WTC11 (cell line): Measurements from ENCODE around the gene BNC1. TPM values are rescaled to one million over a fixed set of nuclear protein-coding genes. Genes with fewer than 3 reads are reported as not detected.

Experiments used
- ATAC-seq: fragments of 200-7000 bp; cut with Tn5 transposase; 2 replicates; pipeline ENCODE4 v1.10.0; 2021; ENCODE audit warnings: mild to moderate bottlenecking, moderate library complexity
- CTCF ChIA-PET: fragments of 300-600 bp; sonication (Branson Sonifier 250); formaldehyde crosslinking; loops from one replicate; lab custom pipeline; 2021; ENCODE audit warnings: antibody characterized with exemption; lab: Charles Lee
- POLR2A ChIA-PET: fragments of 350-600 bp; sonication (Branson Sonifier 250); formaldehyde crosslinking; loops from one replicate; lab custom pipeline; 2021; ENCODE audit warnings: antibody characterized with exemption; lab: Charles Lee
- DNase-seq: peaks from one replicate; pipeline ENCODE4 v3.0.0; 2021; ENCODE audit warnings: low spot score
- H3K27ac Mint-ChIP-seq: 2 replicates; pipeline ENCODE4 v1.8.0; 2021; ENCODE audit warnings: mixed read lengths
- H3K27me3 Mint-ChIP-seq: 2 replicates; pipeline ENCODE4 v1.8.0; 2021; ENCODE audit warnings: low read depth, mild to moderate bottlenecking, moderate library complexity, mixed read lengths
- H3K36me3 Mint-ChIP-seq: 2 replicates; pipeline ENCODE4 v1.8.0; 2021; ENCODE audit warnings: mixed read lengths
- H3K4me1 Mint-ChIP-seq: 2 replicates; pipeline ENCODE4 v1.8.0; 2022; ENCODE audit warnings: mixed read lengths
- H3K4me3 Mint-ChIP-seq: 2 replicates; pipeline ENCODE4 v1.8.0; 2021; ENCODE audit warnings: mild to moderate bottlenecking, moderate library complexity, mixed read lengths
- H3K9me3 Mint-ChIP-seq: 2 replicates; pipeline ENCODE4 v1.8.0; 2021; ENCODE audit warnings: mixed read lengths
- ATF1 ChIP-seq: sonication (generic); formaldehyde crosslinking; IDR thresholded peaks from 2 replicates; pipeline ENCODE4 v1.8.1; 2023; ENCODE audit warnings: mild to moderate bottlenecking, moderate library complexity, missing genetic modification reagents
- CREB1 ChIP-seq: sonication (generic); formaldehyde crosslinking; IDR thresholded peaks from 2 replicates; pipeline ENCODE4 v1.8.0; 2023; ENCODE audit warnings: mild to moderate bottlenecking, missing genetic modification reagents
- ETV6 ChIP-seq: sonication (generic); formaldehyde crosslinking; IDR thresholded peaks from 2 replicates; pipeline ENCODE4 v1.8.1; 2022; ENCODE audit warnings: mild to moderate bottlenecking, missing genetic modification reagents
- FOXJ3 ChIP-seq: sonication (generic); formaldehyde crosslinking; IDR thresholded peaks from 2 replicates; pipeline ENCODE4 v1.9.0; 2021; ENCODE audit warnings: missing genetic modification reagents, mild to moderate bottlenecking, borderline replicate concordance
- GABPB1 ChIP-seq: sonication (generic); formaldehyde crosslinking; IDR thresholded peaks from 2 replicates; pipeline ENCODE4 v1.8.1; 2023; ENCODE audit warnings: mild to moderate bottlenecking, missing genetic modification reagents
- GRHL2 ChIP-seq: fragments of 250-450 bp; sonication (Bioruptor Pico); IDR thresholded peaks from 2 replicates; pipeline ENCODE4 v1.8.0; 2022; ENCODE audit warnings: mild to moderate bottlenecking, moderate library complexity; ENCODE audit not compliant: insufficient replicate concordance, severe bottlenecking
- NFE2L1 ChIP-seq: sonication (generic); formaldehyde crosslinking; IDR thresholded peaks from 2 replicates; pipeline ENCODE4 v1.8.1; 2023; ENCODE audit warnings: missing genetic modification reagents
- NR1H2 ChIP-seq: sonication (generic); formaldehyde crosslinking; IDR thresholded peaks from 2 replicates; pipeline ENCODE4 v1.9.0; 2021; ENCODE audit warnings: mild to moderate bottlenecking, moderate library complexity, missing genetic modification reagents
- OVOL2 ChIP-seq: fragments of 250-450 bp; sonication (Bioruptor Pico); IDR thresholded peaks from 2 replicates; pipeline ENCODE4 v1.9.0; 2021; ENCODE audit warnings: mild to moderate bottlenecking, borderline replicate concordance
- SMAD4 ChIP-seq: sonication (generic); formaldehyde crosslinking; IDR thresholded peaks from 2 replicates; pipeline ENCODE4 v1.8.0; 2022; ENCODE audit warnings: mild to moderate bottlenecking, missing genetic modification reagents
- TEAD4 ChIP-seq: sonication (generic); formaldehyde crosslinking; IDR thresholded peaks from 2 replicates; pipeline ENCODE4 v1.8.0; 2022; ENCODE audit warnings: mild to moderate bottlenecking, missing genetic modification reagents
- ZNF121 ChIP-seq: sonication (generic); formaldehyde crosslinking; IDR thresholded peaks from 2 replicates; pipeline ENCODE4 v1.8.0; 2023; ENCODE audit warnings: missing genetic modification reagents
- ZNF317 ChIP-seq: sonication (generic); formaldehyde crosslinking; IDR thresholded peaks from 2 replicates; pipeline ENCODE4 v1.8.1; 2023; ENCODE audit warnings: low read depth, mild to moderate bottlenecking, moderate library complexity, missing genetic modification reagents, borderline replicate concordance
- total RNA-seq: library from RNA; stranded (reverse); gene quantifications from 3 replicates; pipeline ENCODE4 v1.2.3, GENCODE V29; 2021
- TF ChIP-seq, protein P1 (sequence below): sonication (generic); formaldehyde crosslinking; IDR thresholded peaks from 2 replicates; pipeline ENCODE4 v1.8.1; 2023; ENCODE audit warnings: mild to moderate bottlenecking, missing genetic modification reagents, moderate library complexity
- TF ChIP-seq, protein P2 (sequence below): sonication (generic); formaldehyde crosslinking; IDR thresholded peaks from 2 replicates; pipeline ENCODE4 v1.8.1; 2022; ENCODE audit warnings: mild to moderate bottlenecking, moderate library complexity, missing genetic modification reagents
- TF ChIP-seq, protein P3 (sequence below): fragments of 250-450 bp; sonication (Bioruptor Pico); IDR thresholded peaks from 2 replicates; pipeline ENCODE4 v2.1.2; 2022; ENCODE audit warnings: mild to moderate bottlenecking, moderate library complexity
- TF ChIP-seq, protein P4 (sequence below): sonication (generic); formaldehyde crosslinking; IDR thresholded peaks from 2 replicates; pipeline ENCODE4 v1.8.1; 2023; ENCODE audit warnings: mild to moderate bottlenecking, missing genetic modification reagents
- TF ChIP-seq, protein P5 (sequence below): fragments of 250-450 bp; sonication (Bioruptor Pico); IDR thresholded peaks from 2 replicates; pipeline ENCODE4 v1.8.0; 2021; ENCODE audit warnings: mild to moderate bottlenecking
- TF ChIP-seq, protein P6 (sequence below): sonication (generic); formaldehyde crosslinking; IDR thresholded peaks from 2 replicates; pipeline ENCODE4 v1.8.1; 2022; ENCODE audit warnings: mild to moderate bottlenecking, missing genetic modification reagents, moderate library complexity, borderline replicate concordance

The BNC1 gene
- total RNA-seq, 1 experiment from 2014 or later: 0.11 TPM

DNA sequence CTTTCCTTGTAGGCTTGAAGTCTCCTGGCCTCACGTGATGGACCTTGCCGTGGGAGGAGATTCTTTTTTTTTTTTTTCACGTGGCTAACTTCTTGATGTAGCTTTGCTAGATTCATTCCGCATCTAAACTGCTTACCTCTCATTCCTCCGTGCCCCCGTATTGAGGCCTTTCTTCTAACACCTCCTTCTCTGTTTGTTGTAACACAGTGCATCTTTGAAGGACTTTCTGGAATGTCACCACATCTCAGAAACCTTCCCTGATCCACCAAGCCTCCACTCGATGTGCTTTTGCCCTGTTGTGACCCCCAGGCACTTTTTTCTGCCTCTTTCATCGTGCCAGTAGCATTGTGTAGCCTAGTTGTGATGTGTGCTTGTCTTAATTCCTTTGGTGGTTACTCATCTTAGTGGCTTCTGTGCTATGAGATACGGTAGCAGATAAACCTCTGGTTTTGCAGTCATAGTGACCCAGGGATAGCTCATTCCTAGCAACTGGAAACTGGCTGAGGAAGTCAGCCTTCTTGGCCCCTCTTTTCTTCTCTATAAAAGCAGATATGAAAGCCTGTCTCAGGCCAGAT is 1.6 kb upstream of the BNC1 start (continued):
- TF ChIP-seq, protein P1, sequence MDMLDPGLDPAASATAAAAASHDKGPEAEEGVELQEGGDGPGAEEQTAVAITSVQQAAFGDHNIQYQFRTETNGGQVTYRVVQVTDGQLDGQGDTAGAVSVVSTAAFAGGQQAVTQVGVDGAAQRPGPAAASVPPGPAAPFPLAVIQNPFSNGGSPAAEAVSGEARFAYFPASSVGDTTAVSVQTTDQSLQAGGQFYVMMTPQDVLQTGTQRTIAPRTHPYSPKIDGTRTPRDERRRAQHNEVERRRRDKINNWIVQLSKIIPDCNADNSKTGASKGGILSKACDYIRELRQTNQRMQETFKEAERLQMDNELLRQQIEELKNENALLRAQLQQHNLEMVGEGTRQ: no peak

DNA sequence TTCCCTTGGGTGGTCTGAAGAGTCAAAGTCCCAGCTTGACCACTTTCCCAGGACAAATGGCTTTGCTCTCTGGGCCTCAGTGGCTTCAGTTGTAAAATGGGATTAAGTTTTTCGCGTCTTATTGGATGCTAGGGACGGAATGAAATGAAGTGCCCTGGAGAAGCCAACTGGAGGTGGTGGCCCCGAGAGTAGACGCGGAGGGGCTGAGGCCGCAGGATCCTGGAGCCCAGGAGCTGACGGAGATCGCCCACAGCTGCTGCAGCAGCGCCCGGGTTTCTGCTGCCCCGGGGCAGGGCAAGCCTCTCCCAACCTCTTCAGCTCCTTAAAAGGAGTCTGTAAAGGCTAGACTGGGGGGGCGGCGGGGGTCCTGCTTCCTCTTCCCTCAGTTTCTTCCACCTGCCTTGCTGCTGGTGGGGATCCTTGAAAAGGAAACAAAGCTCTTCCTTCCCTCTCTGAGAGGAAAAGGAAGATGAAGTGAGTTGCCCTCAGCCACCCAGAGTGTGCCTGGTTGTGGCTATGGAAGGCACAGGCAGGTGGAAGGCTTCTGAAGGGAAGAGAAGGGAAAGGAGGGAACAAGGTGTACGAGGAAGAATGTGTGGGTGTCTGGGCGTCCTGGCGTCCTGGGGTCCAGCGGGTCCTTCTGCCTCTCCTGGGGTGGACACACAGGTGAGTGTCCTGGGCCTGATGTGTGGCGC is 967 bp upstream of the BNC1 start:
- H3K27ac Mint-ChIP-seq: no peak overlapping the region
- H3K36me3 Mint-ChIP-seq: no peaks in the 10 kb centered on the region
- TF ChIP-seq, protein P2, sequence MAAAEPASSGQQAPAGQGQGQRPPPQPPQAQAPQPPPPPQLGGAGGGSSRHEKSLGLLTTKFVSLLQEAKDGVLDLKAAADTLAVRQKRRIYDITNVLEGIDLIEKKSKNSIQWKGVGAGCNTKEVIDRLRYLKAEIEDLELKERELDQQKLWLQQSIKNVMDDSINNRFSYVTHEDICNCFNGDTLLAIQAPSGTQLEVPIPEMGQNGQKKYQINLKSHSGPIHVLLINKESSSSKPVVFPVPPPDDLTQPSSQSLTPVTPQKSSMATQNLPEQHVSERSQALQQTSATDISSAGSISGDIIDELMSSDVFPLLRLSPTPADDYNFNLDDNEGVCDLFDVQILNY (CRISPR knock-in tag): no peak
- no peak for TF ChIP-seq ZNF317 (CRISPR knock-in tag)
- TF ChIP-seq, all 79 proteins: peak for 0
- peaks cover 10% of the 10 kb centered on the region; the same call in 1 of the 2 replicates for H3K4me1 Mint-ChIP-seq
- CTCF ChIA-PET: interaction anchor here (0.6 to 1.1 kb wide), 5 partner anchors 37 to 1351 kb away, joined by 3 to 4 read pairs (median 3); no protein-coding TSS in a partner anchor
- peaks cover 7% of the 10 kb centered on the region for H3K9me3 Mint-ChIP-seq
- H3K4me3 Mint-ChIP-seq: peak overlapping the region; percentile 68
- peaks cover 70% of the 10 kb centered on the region for H3K27me3 Mint-ChIP-seq
- DNase-seq (peak; percentile 17), ATAC-seq (peak; percentile 11; the same call in 1 of the 2 replicates)
- POLR2A ChIA-PET: interaction anchor here (0.6 to 0.7 kb wide), 2 partner anchors 9 to 83 kb away, joined by 3 to 6 read pairs; no protein-coding TSS in a partner anchor

DNA sequence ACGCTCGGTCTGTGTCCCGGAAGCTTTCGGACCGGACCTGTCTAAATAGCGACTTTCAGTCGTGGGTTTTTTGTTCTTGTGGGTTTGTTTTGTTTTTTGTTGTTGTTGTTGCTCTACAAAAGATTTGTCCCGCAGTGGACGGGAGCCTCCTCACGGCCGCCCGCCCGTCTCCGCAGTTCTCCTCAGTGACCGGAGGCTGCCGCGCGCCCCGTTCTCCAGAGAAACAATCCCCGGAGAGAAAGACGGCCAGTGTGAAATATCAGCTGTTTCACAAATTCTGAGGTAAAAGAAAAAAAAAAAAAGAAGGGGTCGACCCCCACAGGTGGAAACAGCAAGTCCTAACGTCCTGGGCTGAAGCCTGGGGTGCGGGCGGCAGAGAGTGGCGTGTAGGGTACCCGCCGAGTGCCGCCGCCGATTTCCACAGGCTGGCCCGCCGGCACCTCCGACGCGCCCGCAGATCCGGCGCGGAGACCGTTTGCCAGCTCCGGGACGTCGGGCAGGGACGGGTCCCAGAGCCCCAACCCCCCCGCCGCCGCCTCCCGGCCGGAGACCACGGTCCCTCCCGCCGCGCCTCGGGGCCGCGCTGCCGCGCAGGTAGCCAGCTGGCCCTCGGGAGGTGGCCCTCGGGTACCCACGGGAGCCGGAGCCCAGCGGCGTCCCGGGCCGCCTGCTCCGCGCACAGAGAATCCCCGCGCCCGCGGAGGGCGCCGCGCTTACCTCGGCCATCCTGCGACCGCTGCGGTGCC is 478 bp downstream of the BNC1 start:
- Mint-ChIP-seq H3K4me3 (peak overlapping the region; percentile 82), H3K27ac (no peak overlapping the region), H3K9me3 (no peaks in the 10 kb centered on the region), H3K4me1 (peaks cover 10% of the 10 kb centered on the region; the same call in 1 of the 2 replicates), H3K36me3 (no peaks in the 10 kb centered on the region), H3K27me3 (peaks cover 79% of the 10 kb centered on the region)
- CTCF ChIA-PET: interaction anchor here (1.0 to 1.3 kb wide), 4 partner anchors 36 to 273 kb away, joined by 3 read pairs; partner anchors contain the start of gene C15orf40
- peak; percentile 16 for DNase-seq
- ATAC-seq: peak; percentile 9
- POLR2A ChIA-PET: no interaction called here
- TF ChIP-seq ETV6 (CRISPR knock-in tag): no peak
- no peak for TF ChIP-seq GRHL2
- TF ChIP-seq, protein P1: no peak
- TF ChIP-seq, protein P3, sequence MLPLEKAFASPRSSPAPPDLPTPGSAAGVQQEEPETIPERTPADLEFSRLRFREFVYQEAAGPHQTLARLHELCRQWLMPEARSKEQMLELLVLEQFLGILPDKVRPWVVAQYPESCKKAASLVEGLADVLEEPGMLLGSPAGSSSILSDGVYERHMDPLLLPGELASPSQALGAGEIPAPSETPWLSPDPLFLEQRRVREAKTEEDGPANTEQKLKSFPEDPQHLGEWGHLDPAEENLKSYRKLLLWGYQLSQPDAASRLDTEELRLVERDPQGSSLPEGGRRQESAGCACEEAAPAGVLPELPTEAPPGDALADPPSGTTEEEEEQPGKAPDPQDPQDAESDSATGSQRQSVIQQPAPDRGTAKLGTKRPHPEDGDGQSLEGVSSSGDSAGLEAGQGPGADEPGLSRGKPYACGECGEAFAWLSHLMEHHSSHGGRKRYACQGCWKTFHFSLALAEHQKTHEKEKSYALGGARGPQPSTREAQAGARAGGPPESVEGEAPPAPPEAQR (CRISPR knock-in tag): no peak
- TF ChIP-seq OVOL2 (CRISPR knock-in tag): no peak
- no peak for TF ChIP-seq CREB1 (CRISPR knock-in tag)
- no peak for TF ChIP-seq ATF1
- TF ChIP-seq NFE2L1: no peak
- no peak for TF ChIP-seq SMAD4 (CRISPR knock-in tag)
- TF ChIP-seq ZNF121 (CRISPR knock-in tag): no peak
- no peak for TF ChIP-seq GABPB1 (CRISPR knock-in tag)
- no peak for TF ChIP-seq NR1H2 (CRISPR knock-in tag)
- TF ChIP-seq, protein P4, sequence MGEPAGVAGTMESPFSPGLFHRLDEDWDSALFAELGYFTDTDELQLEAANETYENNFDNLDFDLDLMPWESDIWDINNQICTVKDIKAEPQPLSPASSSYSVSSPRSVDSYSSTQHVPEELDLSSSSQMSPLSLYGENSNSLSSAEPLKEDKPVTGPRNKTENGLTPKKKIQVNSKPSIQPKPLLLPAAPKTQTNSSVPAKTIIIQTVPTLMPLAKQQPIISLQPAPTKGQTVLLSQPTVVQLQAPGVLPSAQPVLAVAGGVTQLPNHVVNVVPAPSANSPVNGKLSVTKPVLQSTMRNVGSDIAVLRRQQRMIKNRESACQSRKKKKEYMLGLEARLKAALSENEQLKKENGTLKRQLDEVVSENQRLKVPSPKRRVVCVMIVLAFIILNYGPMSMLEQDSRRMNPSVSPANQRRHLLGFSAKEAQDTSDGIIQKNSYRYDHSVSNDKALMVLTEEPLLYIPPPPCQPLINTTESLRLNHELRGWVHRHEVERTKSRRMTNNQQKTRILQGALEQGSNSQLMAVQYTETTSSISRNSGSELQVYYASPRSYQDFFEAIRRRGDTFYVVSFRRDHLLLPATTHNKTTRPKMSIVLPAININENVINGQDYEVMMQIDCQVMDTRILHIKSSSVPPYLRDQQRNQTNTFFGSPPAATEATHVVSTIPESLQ: no peak
- TF ChIP-seq, protein P5, sequence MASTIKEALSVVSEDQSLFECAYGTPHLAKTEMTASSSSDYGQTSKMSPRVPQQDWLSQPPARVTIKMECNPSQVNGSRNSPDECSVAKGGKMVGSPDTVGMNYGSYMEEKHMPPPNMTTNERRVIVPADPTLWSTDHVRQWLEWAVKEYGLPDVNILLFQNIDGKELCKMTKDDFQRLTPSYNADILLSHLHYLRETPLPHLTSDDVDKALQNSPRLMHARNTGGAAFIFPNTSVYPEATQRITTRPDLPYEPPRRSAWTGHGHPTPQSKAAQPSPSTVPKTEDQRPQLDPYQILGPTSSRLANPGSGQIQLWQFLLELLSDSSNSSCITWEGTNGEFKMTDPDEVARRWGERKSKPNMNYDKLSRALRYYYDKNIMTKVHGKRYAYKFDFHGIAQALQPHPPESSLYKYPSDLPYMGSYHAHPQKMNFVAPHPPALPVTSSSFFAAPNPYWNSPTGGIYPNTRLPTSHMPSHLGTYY (CRISPR knock-in tag): no peak
- TF ChIP-seq ZNF317 (CRISPR knock-in tag): no peak
- TF ChIP-seq, protein P6, sequence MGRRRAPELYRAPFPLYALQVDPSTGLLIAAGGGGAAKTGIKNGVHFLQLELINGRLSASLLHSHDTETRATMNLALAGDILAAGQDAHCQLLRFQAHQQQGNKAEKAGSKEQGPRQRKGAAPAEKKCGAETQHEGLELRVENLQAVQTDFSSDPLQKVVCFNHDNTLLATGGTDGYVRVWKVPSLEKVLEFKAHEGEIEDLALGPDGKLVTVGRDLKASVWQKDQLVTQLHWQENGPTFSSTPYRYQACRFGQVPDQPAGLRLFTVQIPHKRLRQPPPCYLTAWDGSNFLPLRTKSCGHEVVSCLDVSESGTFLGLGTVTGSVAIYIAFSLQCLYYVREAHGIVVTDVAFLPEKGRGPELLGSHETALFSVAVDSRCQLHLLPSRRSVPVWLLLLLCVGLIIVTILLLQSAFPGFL (CRISPR knock-in tag): no peak
- TF ChIP-seq FOXJ3 (CRISPR knock-in tag): no peak
- no peak for TF ChIP-seq TEAD4 (CRISPR knock-in tag)
